CD4-positive, CD25-positive, alpha-beta regulatory T cell (primary cell): ENCODE measurements around the gene MADCAM1. TPM values are rescaled to one million over a fixed set of nuclear protein-coding genes. Genes with fewer than 3 reads are reported as not detected.
"Not testable (repeated sequence)": the region's sequence is repeated elsewhere in the genome, so short reads cannot be mapped to it uniquely, and the experiment has no call there.

Experiments used
- ATAC-seq, 2 donors: fragments of 150-1000 bp; cut with Tn5 transposase; one replicate each; pipeline ENCODE4 v1.10.0; 2021; ENCODE audit warnings: low read depth in 2 of 2, moderate number of reproducible peaks in 2 of 2, moderate library complexity in 1 of 2
- DNase-seq, 3 donors: peaks; one replicate each; pipeline versions ENCODE4 v3.0.0 to v3.0.0-alpha.2; 2012 to 2022; ENCODE audit warnings: mixed read lengths in 1 of 3
- H3K27ac ChIP-seq: one replicate; pipeline ENCODE4 v1.7.0; 2013; ENCODE audit warnings: mild to moderate bottlenecking, low read length; ENCODE audit not compliant: insufficient read depth, poor library complexity, severe bottlenecking
- H3K27me3 ChIP-seq: one replicate; pipeline ENCODE4 v1.7.0; 2013; ENCODE audit warnings: low read length; ENCODE audit not compliant: control insufficient read depth, insufficient read depth
- H3K36me3 ChIP-seq: one replicate; pipeline ENCODE4 v1.7.0; 2013; ENCODE audit warnings: mild to moderate bottlenecking, low read length, moderate library complexity; ENCODE audit not compliant: control insufficient read depth, insufficient read depth
- H3K4me1 ChIP-seq: 2 replicates; pipeline ENCODE4 v1.7.0; 2013; ENCODE audit warnings: mild to moderate bottlenecking, low read length; ENCODE audit not compliant: insufficient read depth, control insufficient read depth, poor library complexity, severe bottlenecking
- H3K4me3 ChIP-seq: one replicate; pipeline ENCODE4 v1.7.0; 2013; ENCODE audit warnings: low read depth, mild to moderate bottlenecking, low read length, moderate library complexity
- H3K9me3 ChIP-seq, 2 experiments: 1 replicate in 1 of 2; 2 replicates in 1 of 2; pipeline ENCODE4 v1.7.0; 2013; ENCODE audit warnings: low read length in 2 of 2, mild to moderate bottlenecking in 1 of 2, moderate library complexity in 1 of 2; ENCODE audit not compliant: control insufficient read depth in 2 of 2
- H3K27ac Mint-ChIP-seq, 3 donors: one replicate each; pipeline ENCODE4 v1.8.0; 2020 to 2022; ENCODE audit warnings: mild to moderate bottlenecking in 3 of 3, mixed read lengths in 3 of 3, moderate library complexity in 2 of 3
- H3K27me3 Mint-ChIP-seq: one replicate; pipeline ENCODE4 v1.8.0; 2022; ENCODE audit warnings: mild to moderate bottlenecking, mixed read lengths
- H3K36me3 Mint-ChIP-seq: one replicate; pipeline ENCODE4 v1.8.0; 2020; ENCODE audit warnings: mixed read lengths
- H3K4me1 Mint-ChIP-seq, 4 donors: one replicate each; pipeline ENCODE4 v1.8.0; 2020 to 2022; ENCODE audit warnings: mixed read lengths in 4 of 4, mild to moderate bottlenecking in 1 of 4
- H3K4me3 Mint-ChIP-seq, 4 donors: one replicate each; pipeline ENCODE4 v1.8.0; 2020 to 2022; ENCODE audit warnings: mild to moderate bottlenecking in 4 of 4, mixed read lengths in 4 of 4, moderate library complexity in 3 of 4
- H3K9me3 Mint-ChIP-seq, 7 donors: one replicate each; pipeline ENCODE4 v1.8.0; 2020 to 2022; ENCODE audit warnings: mixed read lengths in 7 of 7, mild to moderate bottlenecking in 3 of 7, moderate library complexity in 2 of 7
- polyA plus RNA-seq, 4 donors: library from polyadenylated mRNA; unstranded; fragments of 300-500 nt; fragmentation: Illumina TruSeq; gene quantifications; one replicate each; pipeline ENCODE4 v1.2.3, GENCODE V29; 2021
- total RNA-seq: library from RNA; stranded (reverse); gene quantifications from one replicate; pipeline ENCODE4 v1.2.3, GENCODE V29; 2022

Gene MADCAM1
- total and polyA plus RNA-seq, 5 donors from 2014 or later, result 0.16 to 0.52 (median 0.32) TPM; not detected in 1

- H3K4me1 ChIP-seq, result no peaks in the 10 kb centered on the region
- Mint-ChIP-seq H3K36me3 (no peaks in the 10 kb centered on the region), H3K27me3 (peaks cover 5% of the 10 kb centered on the region), H3K4me3 (no peak overlapping the region), H3K4me1 (peaks cover 0 to 9% (median 4%) of the 10 kb centered on the region in 4 donors), H3K9me3 (peaks cover 0 to 15% (median 2%) of the 10 kb centered on the region in 7 donors), H3K27ac (no peak overlapping the region)
- H3K27me3 ChIP-seq, result no peaks in the 10 kb centered on the region
- H3K36me3 ChIP-seq, result no peaks in the 10 kb centered on the region
- H3K27ac ChIP-seq, result no peak overlapping the region
- DNase-seq (no peak), ATAC-seq (no peak)
- no peak overlapping the region for H3K4me3 ChIP-seq
- peaks cover 0 to 2% of the 10 kb centered on the region in 2 experiments for H3K9me3 ChIP-seq
Measured at GRCh38 chr19:478976-479375, 17.3 kb upstream of the MADCAM1 start.

- Mint-ChIP-seq H3K4me3 (peak overlapping the region in 2 of 4 donors; percentile 66 to 77), H3K4me1 (peaks cover 0 to 9% (median 4%) of the 10 kb centered on the region in 4 donors), H3K27ac (peak overlapping the region; percentile 17 to 95 (median 87)), H3K36me3 (no peaks in the 10 kb centered on the region), H3K27me3 (peaks cover 9% of the 10 kb centered on the region), H3K9me3 (peaks cover 0 to 15% (median 5%) of the 10 kb centered on the region in 7 donors)
- ATAC-seq (no peak), DNase-seq (peak; percentile 15 to 34 (median 21))
- H3K4me1 ChIP-seq, result no peaks in the 10 kb centered on the region
- no peak overlapping the region for H3K27ac ChIP-seq
- H3K9me3 ChIP-seq, result peaks cover 0 to 2% of the 10 kb centered on the region in 2 experiments
- no peak overlapping the region for H3K4me3 ChIP-seq
- no peaks in the 10 kb centered on the region for H3K36me3 ChIP-seq
- H3K27me3 ChIP-seq, result no peaks in the 10 kb centered on the region
Measured at GRCh38 chr19:480016-480855, 16.1 kb upstream of the MADCAM1 start.

- H3K4me3 ChIP-seq, H3K4me1 ChIP-seq, H3K36me3 Mint-ChIP-seq, H3K4me1 Mint-ChIP-seq, H3K9me3 ChIP-seq, H3K4me3 Mint-ChIP-seq, H3K27ac ChIP-seq, ATAC-seq, H3K36me3 ChIP-seq, H3K27me3 ChIP-seq: not testable (repeated sequence)
- H3K27ac Mint-ChIP-seq, result peak overlapping the region in 1 of 3 donors; percentile 95
- peaks cover 12% of the 10 kb centered on the region for H3K27me3 Mint-ChIP-seq
- DNase-seq, result peak in 1 of 3 donors; percentile 23
- peaks cover 0 to 15% (median 5%) of the 10 kb centered on the region in 7 donors for H3K9me3 Mint-ChIP-seq
Measured at GRCh38 chr19:481100-481499, 15.2 kb upstream of the MADCAM1 start.

GRCh38 chr19:482186-483041 is 13.9 kb upstream of the MADCAM1 start:
- no peak for DNase-seq
- peak overlapping the region in 1 of 3 donors; percentile 20 for H3K27ac Mint-ChIP-seq

GRCh38 chr19:483332-484072 is 12.8 kb upstream of the MADCAM1 start:
- Mint-ChIP-seq H3K4me3 (no peak overlapping the region), H3K9me3 (peaks cover 0 to 15% (median 5%) of the 10 kb centered on the region in 7 donors), H3K36me3 (no peaks in the 10 kb centered on the region), H3K27ac (no peak overlapping the region), H3K4me1 (peaks cover 0 to 13% (median 4%) of the 10 kb centered on the region in 4 donors), H3K27me3 (peaks cover 16% of the 10 kb centered on the region)
- Histone ChIP-seq H3K36me3 (no peaks in the 10 kb centered on the region), H3K4me3 (no peak overlapping the region), H3K27me3 (no peaks in the 10 kb centered on the region), H3K27ac (no peak overlapping the region), H3K4me1 (peaks cover 5% of the 10 kb centered on the region), H3K9me3 (peaks cover 0 to 2% of the 10 kb centered on the region in 2 experiments)
- ATAC-seq (no peak), DNase-seq (no peak)

More at GRCh38 chr19:482186-483041, 13.9 kb upstream of the MADCAM1 start:
- Mint-ChIP-seq H3K27me3 (peaks cover 16% of the 10 kb centered on the region), H3K9me3 (peaks cover 0 to 15% (median 5%) of the 10 kb centered on the region in 7 donors), H3K4me1 (peaks cover 0 to 9% (median 4%) of the 10 kb centered on the region in 4 donors), H3K4me3 (peak overlapping the region in 1 of 4 donors; percentile 5), H3K36me3 (no peaks in the 10 kb centered on the region)
- H3K27ac ChIP-seq, result no peak overlapping the region
- H3K4me1 ChIP-seq, result no peaks in the 10 kb centered on the region
- H3K9me3 ChIP-seq, result peaks cover 0 to 2% of the 10 kb centered on the region in 2 experiments
- no peaks in the 10 kb centered on the region for H3K36me3 ChIP-seq
- no peak for ATAC-seq
- H3K4me3 ChIP-seq, result no peak overlapping the region
- H3K27me3 ChIP-seq, result no peaks in the 10 kb centered on the region

GRCh38 chr19:484494-484893 is 11.8 kb upstream of the MADCAM1 start:
- ATAC-seq, result no peak
- no peak overlapping the region for H3K27ac Mint-ChIP-seq

GRCh38 chr19:485077-485476 is 11.2 kb upstream of the MADCAM1 start:
- DNase-seq (no peak), ATAC-seq (no peak)
- Histone ChIP-seq H3K36me3 (no peaks in the 10 kb centered on the region), H3K4me1 (peaks cover 14% of the 10 kb centered on the region), H3K4me3 (no peak overlapping the region), H3K27me3 (no peaks in the 10 kb centered on the region), H3K9me3 (peaks cover 0 to 2% of the 10 kb centered on the region in 2 experiments), H3K27ac (no peak overlapping the region)
- peaks cover 14% of the 10 kb centered on the region for H3K27me3 Mint-ChIP-seq
- peaks cover 0 to 12% (median 4%) of the 10 kb centered on the region in 7 donors for H3K9me3 Mint-ChIP-seq
- no peak overlapping the region for H3K27ac Mint-ChIP-seq
- H3K4me1 Mint-ChIP-seq, result peaks cover 0 to 16% (median 3%) of the 10 kb centered on the region in 4 donors
- no peaks in the 10 kb centered on the region for H3K36me3 Mint-ChIP-seq
- peak overlapping the region in 1 of 4 donors; percentile 56 for H3K4me3 Mint-ChIP-seq

More at GRCh38 chr19:484494-484893, 11.8 kb upstream of the MADCAM1 start:
- Histone ChIP-seq H3K27ac (no peak overlapping the region), H3K36me3 (no peaks in the 10 kb centered on the region), H3K27me3 (no peaks in the 10 kb centered on the region), H3K9me3 (peaks cover 0 to 2% of the 10 kb centered on the region in 2 experiments), H3K4me1 (peaks cover 9% of the 10 kb centered on the region), H3K4me3 (no peak overlapping the region)
- H3K4me3 Mint-ChIP-seq, result no peak overlapping the region
- H3K27me3 Mint-ChIP-seq, result peaks cover 16% of the 10 kb centered on the region
- H3K9me3 Mint-ChIP-seq, result peaks cover 0 to 15% (median 5%) of the 10 kb centered on the region in 7 donors
- no peak for DNase-seq
- H3K4me1 Mint-ChIP-seq, result peaks cover 0 to 15% (median 4%) of the 10 kb centered on the region in 4 donors
- H3K36me3 Mint-ChIP-seq, result no peaks in the 10 kb centered on the region
